ENCODE results near the gene PCDHA10. TPM values are rescaled to one million over a fixed set of nuclear protein-coding genes. Genes with fewer than 3 reads are reported as not detected.
"Not testable (repeated sequence)": the region's sequence is repeated elsewhere in the genome, so short reads cannot be mapped to it uniquely, and the experiment has no call there.

PCDHA10 gene
- total RNA-seq, 2 experiments from 2014 or later, result not detected

DNA sequence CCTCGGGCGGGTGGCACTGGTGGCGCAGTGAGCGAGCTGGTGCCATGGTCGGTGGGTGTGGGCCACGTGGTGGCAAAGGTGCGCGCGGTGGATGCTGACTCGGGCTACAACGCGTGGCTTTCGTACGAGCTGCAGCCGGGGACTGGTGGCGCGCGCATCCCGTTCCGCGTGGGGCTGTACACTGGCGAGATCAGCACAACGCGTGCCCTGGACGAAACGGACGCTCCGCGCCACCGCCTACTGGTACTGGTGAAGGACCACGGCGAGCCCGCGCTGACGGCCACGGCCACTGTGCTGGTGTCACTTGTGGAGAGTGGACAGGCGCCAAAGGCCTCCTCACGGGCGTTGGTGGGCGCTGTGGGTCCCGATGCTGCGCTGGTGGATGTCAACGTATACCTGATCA, 46.8 kb upstream of the PCDHA10 start:
- no peak for DNase-seq
- Mint-ChIP-seq H3K9me3 (peaks cover 21% of the 10 kb centered on the region), H3K27ac (no peak overlapping the region), H3K36me3 (ENCODE audit: low read depth) (peaks cover 11% of the 10 kb centered on the region), H3K4me1 (ENCODE audit: low read depth) (no peaks in the 10 kb centered on the region), H3K4me3 (no peak overlapping the region), H3K27me3 (peaks cover 50% of the 10 kb centered on the region)
- TF ChIP-seq, protein P1, sequence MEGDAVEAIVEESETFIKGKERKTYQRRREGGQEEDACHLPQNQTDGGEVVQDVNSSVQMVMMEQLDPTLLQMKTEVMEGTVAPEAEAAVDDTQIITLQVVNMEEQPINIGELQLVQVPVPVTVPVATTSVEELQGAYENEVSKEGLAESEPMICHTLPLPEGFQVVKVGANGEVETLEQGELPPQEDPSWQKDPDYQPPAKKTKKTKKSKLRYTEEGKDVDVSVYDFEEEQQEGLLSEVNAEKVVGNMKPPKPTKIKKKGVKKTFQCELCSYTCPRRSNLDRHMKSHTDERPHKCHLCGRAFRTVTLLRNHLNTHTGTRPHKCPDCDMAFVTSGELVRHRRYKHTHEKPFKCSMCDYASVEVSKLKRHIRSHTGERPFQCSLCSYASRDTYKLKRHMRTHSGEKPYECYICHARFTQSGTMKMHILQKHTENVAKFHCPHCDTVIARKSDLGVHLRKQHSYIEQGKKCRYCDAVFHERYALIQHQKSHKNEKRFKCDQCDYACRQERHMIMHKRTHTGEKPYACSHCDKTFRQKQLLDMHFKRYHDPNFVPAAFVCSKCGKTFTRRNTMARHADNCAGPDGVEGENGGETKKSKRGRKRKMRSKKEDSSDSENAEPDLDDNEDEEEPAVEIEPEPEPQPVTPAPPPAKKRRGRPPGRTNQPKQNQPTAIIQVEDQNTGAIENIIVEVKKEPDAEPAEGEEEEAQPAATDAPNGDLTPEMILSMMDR (IDR thresholded peaks at IDR 0.05), result no peak
- no peaks in the 10 kb centered on the region for H3K4me1 ChIP-seq (ENCODE audit: insufficient read depth, low read length)
- peaks cover 6 to 22% of the 10 kb centered on the region in 2 experiments for H3K27me3 ChIP-seq (ENCODE audit: control insufficient read depth in 1 of 2, insufficient read depth in 2 of 2, low read length in 2 of 2)
- ChIA-PET CTCF (no interaction called here), POLR2A (no interaction called here)
- H3K4me3 ChIP-seq (ENCODE audit: low read length), result no peak overlapping the region
- no peak overlapping the region for H3K27ac ChIP-seq (ENCODE audit: low read depth in 1 of 2, low read length in 2 of 2)
- peaks cover 8 to 24% of the 10 kb centered on the region in 2 experiments for H3K9me3 ChIP-seq (ENCODE audit: control insufficient read depth in 1 of 2, insufficient read depth in 1 of 2, low read length in 2 of 2)
- no peak for ATAC-seq (ENCODE audit: poor library complexity)
- intact Hi-C loops (cut with DNase I, micrococcal nuclease), result no loop called here
- no peaks in the 10 kb centered on the region for H3K36me3 ChIP-seq (ENCODE audit: insufficient read depth, low read length)

DNA sequence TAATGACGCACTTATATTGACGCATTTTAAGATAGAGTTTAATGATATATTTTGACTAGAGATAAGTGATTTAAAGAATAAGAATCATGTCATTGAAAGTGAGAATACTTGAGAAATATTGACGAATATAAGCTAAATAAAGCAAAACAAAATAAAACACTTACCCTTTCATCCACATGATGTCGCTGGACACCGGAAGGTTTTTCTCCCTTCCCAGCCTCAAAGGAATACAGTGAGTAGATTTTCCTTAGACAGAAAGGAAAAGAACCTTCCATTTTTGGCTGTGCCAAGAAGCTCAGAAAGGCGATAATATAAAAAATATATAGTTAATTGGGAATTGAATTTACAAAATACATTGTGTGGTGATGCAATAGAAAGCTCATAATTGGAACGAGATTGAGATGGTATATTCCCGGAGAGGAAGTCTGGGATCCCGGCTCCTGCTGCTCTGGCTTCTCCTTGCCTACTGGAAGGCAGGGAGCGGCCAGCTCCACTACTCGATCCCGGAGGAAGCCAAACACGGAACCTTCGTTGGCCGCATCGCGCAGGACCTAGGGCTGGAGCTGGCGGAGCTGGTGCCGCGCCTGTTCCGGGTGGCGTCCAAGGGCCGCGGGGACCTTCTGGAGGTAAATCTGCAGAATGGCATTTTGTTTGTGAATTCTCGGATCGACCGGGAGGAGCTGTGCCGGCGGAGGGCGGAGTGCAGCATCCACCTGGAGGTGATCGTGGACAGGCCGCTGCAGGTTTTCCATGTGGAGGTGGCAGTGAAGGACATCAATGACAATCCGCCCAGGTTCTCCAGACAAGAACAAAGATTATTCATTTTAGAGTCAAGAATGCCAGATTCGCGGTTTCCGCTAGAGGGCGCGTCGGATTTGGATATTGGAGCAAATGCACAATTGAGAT, 34.1 kb upstream of the PCDHA10 start, which contains the start of gene PCDHA5:
Gene PCDHA5 (plus strand): TSS at position 239 of the 906 bp plus-strand sequence.
- Histone ChIP-seq H3K9me3 (ENCODE audit: control insufficient read depth in 1 of 2, insufficient read depth in 1 of 2, low read length in 2 of 2) (peaks cover 12 to 26% of the 10 kb centered on the region in 2 experiments), H3K27me3 (ENCODE audit: control insufficient read depth in 1 of 2, insufficient read depth in 2 of 2, low read length in 2 of 2) (peaks cover 10 to 16% of the 10 kb centered on the region in 2 experiments), H3K4me3 (ENCODE audit: low read length) (no peak within 1 kb of the TSS), H3K36me3 (ENCODE audit: insufficient read depth, low read length) (no peaks in the 10 kb centered on the region), H3K4me1 (ENCODE audit: insufficient read depth, low read length) (no peaks in the 10 kb centered on the region), H3K27ac (ENCODE audit: low read depth in 1 of 2, low read length in 2 of 2) (no peak within 1 kb of the TSS)
- Mint-ChIP-seq H3K4me3 (no peak within 1 kb of the TSS), H3K27ac (no peak within 1 kb of the TSS), H3K36me3 (ENCODE audit: low read depth) (peaks cover 4% of the 10 kb centered on the region), H3K9me3 (peaks cover 6% of the 10 kb centered on the region), H3K4me1 (ENCODE audit: low read depth) (no peaks in the 10 kb centered on the region), H3K27me3 (peaks cover 42% of the 10 kb centered on the region)
- ATAC-seq (ENCODE audit: poor library complexity) (no peak), DNase-seq (no peak)
- intact Hi-C loops (cut with DNase I, micrococcal nuclease), result no loop called here
- TF ChIP-seq, protein P1 (IDR thresholded peaks at IDR 0.05), result no peak
- ChIA-PET CTCF (no interaction called here), POLR2A (no interaction called here)

DNA sequence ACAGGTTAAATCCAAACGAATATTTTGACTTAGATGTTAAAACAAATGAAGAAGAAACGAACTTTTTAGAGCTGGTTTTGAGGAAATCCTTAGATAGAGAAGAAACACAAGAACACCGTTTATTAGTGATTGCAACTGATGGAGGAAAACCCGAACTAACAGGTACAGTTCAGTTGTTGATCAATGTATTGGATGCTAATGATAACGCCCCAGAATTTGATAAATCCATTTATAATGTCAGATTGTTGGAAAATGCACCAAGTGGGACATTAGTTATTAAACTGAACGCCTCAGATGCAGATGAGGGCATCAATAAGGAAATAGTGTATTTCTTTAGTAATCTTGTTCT, 33.4 kb upstream of the PCDHA10 start:
- CTCF ChIA-PET, result no interaction called here
- no peak for ATAC-seq (ENCODE audit: poor library complexity)
- intact Hi-C loops (cut with DNase I, micrococcal nuclease), result no loop called here

DNA sequence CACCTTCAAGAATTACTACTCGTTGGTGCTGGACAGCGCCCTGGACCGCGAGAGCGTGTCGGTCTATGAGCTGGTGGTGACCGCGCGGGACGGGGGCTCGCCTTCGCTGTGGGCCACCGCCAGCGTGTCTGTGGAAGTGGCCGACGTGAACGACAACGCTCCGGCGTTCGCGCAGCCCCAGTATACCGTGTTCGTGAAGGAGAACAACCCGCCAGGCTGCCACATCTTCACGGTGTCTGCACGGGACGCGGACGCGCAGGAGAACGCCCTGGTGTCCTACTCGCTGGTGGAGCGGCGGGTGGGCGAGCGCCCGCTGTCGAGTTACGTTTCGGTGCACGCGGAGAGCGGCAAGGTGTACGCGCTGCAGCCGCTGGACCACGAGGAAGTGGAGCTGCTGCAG, 32.7 kb upstream of the PCDHA10 start:
- POLR2A ChIA-PET; H3K4me3 ChIP-seq (ENCODE audit: low read length); DNase-seq; CTCF ChIA-PET; H3K4me3 Mint-ChIP-seq; H3K27ac ChIP-seq (ENCODE audit: low read depth in 1 of 2, low read length in 2 of 2); H3K4me1 Mint-ChIP-seq (ENCODE audit: low read depth); H3K36me3 ChIP-seq (ENCODE audit: insufficient read depth, low read length); H3K4me1 ChIP-seq (ENCODE audit: insufficient read depth, low read length); H3K36me3 Mint-ChIP-seq (ENCODE audit: low read depth); intact Hi-C loops (cut with DNase I, micrococcal nuclease); ATAC-seq (ENCODE audit: poor library complexity); H3K27ac Mint-ChIP-seq: not testable (repeated sequence)
- Mint-ChIP-seq H3K9me3 (peaks cover 10% of the 10 kb centered on the region), H3K27me3 (peaks cover 48% of the 10 kb centered on the region)
- H3K9me3 ChIP-seq (ENCODE audit: control insufficient read depth in 1 of 2, insufficient read depth in 1 of 2, low read length in 2 of 2), result peaks cover 15 to 28% of the 10 kb centered on the region in 2 experiments
- peaks cover 13 to 28% of the 10 kb centered on the region in 2 experiments for H3K27me3 ChIP-seq (ENCODE audit: control insufficient read depth in 1 of 2, insufficient read depth in 2 of 2, low read length in 2 of 2)

More for the DNA sequence above, 33.4 kb upstream of the PCDHA10 start:
- Mint-ChIP-seq H3K36me3 (ENCODE audit: low read depth) (peaks cover 8% of the 10 kb centered on the region), H3K9me3 (peaks cover 10% of the 10 kb centered on the region), H3K27ac (no peak overlapping the region), H3K27me3 (peaks cover 48% of the 10 kb centered on the region), H3K4me1 (ENCODE audit: low read depth) (no peaks in the 10 kb centered on the region), H3K4me3 (no peak overlapping the region)
- Histone ChIP-seq H3K4me3 (ENCODE audit: low read length) (no peak overlapping the region), H3K9me3 (ENCODE audit: control insufficient read depth in 1 of 2, insufficient read depth in 1 of 2, low read length in 2 of 2) (peaks cover 12 to 26% of the 10 kb centered on the region in 2 experiments), H3K36me3 (ENCODE audit: insufficient read depth, low read length) (no peaks in the 10 kb centered on the region), H3K27ac (ENCODE audit: low read depth in 1 of 2, low read length in 2 of 2) (no peak overlapping the region), H3K27me3 (ENCODE audit: control insufficient read depth in 1 of 2, insufficient read depth in 2 of 2, low read length in 2 of 2) (peaks cover 10 to 23% of the 10 kb centered on the region in 2 experiments), H3K4me1 (ENCODE audit: insufficient read depth, low read length) (no peaks in the 10 kb centered on the region)
- POLR2A ChIA-PET, result no interaction called here
- TF ChIP-seq, protein P1 (IDR thresholded peaks at IDR 0.05), result no peak
- no peak for DNase-seq

Measured in CD4-positive, alpha-beta T cell (primary cell).